Measurements from ENCODE around the gene GPATCH1.
"Not testable (repeated sequence)": the region's sequence is repeated elsewhere in the genome, so short reads cannot be mapped to it uniquely, and the experiment has no call there.

The GPATCH1 gene, protein sequence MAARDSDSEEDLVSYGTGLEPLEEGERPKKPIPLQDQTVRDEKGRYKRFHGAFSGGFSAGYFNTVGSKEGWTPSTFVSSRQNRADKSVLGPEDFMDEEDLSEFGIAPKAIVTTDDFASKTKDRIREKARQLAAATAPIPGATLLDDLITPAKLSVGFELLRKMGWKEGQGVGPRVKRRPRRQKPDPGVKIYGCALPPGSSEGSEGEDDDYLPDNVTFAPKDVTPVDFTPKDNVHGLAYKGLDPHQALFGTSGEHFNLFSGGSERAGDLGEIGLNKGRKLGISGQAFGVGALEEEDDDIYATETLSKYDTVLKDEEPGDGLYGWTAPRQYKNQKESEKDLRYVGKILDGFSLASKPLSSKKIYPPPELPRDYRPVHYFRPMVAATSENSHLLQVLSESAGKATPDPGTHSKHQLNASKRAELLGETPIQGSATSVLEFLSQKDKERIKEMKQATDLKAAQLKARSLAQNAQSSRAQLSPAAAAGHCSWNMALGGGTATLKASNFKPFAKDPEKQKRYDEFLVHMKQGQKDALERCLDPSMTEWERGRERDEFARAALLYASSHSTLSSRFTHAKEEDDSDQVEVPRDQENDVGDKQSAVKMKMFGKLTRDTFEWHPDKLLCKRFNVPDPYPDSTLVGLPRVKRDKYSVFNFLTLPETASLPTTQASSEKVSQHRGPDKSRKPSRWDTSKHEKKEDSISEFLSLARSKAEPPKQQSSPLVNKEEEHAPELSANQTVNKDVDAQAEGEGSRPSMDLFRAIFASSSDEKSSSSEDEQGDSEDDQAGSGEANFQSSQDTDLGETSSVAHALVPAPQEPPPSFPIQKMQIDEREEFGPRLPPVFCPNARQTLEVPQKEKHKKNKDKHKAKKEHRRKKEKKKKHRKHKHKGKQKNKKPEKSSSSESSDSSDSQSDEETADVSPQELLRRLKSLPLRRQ

DNA sequence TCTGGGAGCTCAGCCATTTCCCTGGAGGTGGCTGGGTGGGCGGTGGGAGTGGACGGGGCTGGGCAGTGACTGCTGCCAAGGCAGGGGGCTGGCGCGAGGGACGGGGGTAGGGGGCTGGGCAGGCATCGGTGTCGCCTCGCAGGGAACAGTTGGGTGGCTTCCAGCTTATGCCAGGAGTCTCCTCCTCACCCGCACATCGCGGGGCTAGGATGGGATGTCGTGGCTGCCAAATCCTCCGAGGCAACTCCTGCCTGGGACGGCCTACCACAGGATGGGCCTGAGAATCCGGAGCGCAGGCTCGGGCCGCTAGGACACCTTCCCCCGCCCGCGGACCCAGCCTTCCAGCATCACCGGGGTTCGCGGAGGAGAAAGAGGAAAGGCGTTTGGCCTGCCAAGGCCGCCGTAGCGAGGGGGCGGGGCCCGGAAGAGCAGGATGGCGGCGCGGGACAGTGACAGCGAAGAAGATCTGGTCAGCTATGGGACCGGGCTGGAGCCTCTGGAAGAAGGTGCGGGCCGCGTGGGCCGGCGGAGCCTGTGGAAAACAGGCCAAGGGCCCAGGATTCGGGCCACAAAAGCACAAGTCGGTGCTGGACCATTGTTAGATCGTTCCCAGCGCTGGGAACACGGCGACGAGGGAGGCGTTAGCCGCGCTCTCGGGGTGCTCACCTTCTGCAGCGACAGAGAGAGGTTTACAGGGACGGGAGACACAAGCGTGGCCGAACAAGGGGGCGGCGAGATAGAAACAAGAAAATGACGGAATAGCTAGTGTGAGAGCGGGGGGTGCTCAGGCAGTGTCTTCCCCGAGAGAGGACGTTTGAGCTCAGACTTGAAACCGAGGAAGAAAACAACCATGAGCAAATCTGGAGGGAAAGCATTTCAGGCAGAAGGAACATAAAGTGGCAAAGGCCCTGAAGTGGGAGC is at the start of gene GPATCH1:
Gene GPATCH1, plus strand, starts transcription at position 421 of the 921 bp plus-strand sequence. Its CDS starts 13 bp downstream, at position 434.
- intact Hi-C loops (cut with DNase I): loop anchor here (5.0 kb wide), 1 partner anchor 109 kb away; the partner anchor contains the start of genes CEP89 and FAAP24
- peak; percentile 87 to 99 (median 92) for DNase-seq

DNA sequence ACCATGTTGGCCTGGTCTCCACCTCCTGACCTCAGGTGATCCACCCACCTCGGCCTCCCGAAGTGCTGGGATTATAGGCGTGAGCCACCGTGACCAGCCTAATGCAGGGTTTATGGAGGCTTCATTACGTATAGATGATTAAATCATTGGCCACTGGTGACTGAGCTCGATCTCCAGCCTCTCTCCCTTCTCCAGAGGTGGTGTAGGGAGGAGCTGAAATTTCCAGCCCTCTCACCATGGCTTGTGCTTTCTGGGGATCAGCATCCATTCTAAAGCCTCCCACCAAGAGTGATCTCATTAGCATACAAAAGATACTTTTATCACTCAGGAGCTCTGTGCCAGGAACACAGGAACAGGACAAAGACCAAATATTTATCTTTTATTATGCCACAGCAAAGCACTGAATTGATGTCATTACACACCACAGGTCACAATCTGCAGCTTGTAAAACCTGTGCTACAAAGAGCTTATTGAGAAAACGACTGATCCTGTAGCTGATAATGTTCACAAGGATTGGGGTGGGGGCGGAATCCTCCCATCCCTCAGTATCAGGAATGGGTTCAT is 48.7 kb upstream of the GPATCH1 start:
- peak in 1 of 10 donors; percentile 2 for DNase-seq
- intact Hi-C loops (cut with DNase I): no loop called here

GRCh38 chr19:33035461-33035860 is 45.5 kb upstream of the GPATCH1 start:
- DNase-seq: peak in 1 of 10 donors; percentile 2
- intact Hi-C loops (cut with DNase I): no loop called here

- DNase-seq; intact Hi-C loops (cut with DNase I): not testable (repeated sequence)
Measured at GRCh38 chr19:33036370-33037167, 44.4 kb upstream of the GPATCH1 start.

DNA sequence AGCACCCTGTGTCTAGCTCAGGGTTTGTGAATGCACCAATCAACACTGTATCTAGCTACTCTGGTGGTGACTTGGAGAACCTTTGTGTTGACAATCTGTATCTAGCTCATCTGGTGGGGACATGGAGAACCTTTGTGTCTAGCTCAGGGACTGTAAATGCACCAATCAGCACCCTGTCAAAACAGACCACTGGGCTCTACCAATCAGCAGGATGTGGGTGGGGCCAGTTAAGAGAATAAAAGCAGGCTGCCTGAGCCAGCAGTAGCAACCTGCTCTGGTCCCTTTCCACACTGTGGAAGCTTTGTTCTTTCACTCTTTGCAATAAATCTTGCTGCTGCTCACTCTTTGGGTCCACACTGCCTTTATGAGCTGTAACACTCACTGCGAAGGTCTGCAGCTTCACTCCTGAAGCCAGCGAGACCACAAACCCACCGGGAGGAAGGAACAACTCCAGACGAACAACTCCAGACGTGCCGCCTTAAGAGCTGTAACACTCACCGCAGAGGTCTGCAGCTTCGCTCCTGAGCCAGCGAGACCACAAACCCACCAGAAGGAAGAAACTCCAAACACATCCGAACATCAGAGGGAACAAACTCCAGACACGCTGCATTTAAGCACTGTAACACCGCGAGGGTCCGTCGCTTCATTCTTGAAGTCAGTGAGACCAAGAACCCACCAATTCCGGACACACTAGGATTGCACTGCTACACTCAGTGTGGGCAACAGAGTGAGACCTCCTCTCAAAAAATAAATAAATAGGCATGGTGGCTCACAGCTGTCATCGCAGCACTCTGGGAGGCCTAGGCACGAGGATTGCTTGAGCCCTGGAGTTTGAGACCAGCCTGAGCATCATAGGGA is 43.6 kb upstream of the GPATCH1 start:
- intact Hi-C loops (cut with DNase I): not testable (repeated sequence)
- DNase-seq: peak in 1 of 10 donors; percentile 4

DNA sequence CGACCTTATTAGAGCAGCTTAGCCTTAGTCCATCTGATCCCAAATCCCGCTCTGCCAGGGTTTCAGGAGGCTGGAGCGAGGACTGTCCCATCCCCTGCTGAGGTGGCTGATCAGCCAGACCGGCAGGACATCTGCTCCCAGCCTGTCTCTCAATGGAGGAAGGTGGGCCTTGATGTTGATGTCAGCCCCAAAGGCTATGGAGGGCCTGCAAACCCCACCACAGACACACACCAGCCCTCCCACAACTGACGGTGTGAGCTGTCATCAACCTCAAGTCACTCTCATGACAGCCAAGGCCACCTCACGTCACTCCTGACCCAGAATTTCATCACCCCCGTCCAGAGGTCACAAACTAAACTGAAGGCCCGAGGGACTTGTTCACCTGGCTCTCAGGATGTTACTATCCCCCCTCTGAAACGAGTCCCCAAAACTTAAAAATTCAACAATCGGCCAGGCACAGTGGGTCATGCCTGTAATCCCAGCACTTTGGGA is 41.8 kb upstream of the GPATCH1 start:
- DNase-seq: peak in 2 of 10 donors; percentile 8 to 11
- intact Hi-C loops (cut with DNase I): no loop called here

DNA sequence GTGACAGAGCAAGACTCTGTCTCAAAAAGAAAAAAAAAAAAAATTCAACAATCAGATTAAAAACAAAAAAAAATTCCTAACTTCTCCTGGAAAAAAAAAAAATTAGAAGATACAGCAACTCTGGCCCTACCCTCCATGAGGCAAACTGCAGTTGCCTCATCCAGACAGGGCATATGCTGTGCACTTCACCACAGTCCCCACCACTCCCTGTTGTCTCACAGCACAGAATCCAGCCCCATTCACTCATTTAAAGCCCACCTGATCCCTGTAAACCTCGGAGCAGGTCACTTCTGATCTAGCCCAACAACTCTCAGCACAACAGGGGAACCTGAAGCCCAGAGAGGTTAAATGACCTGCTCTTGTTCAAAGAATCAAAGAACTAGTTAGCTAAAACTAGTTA is 41.2 kb upstream of the GPATCH1 start:
- intact Hi-C loops (cut with DNase I): no loop called here
- DNase-seq: peak in 2 of 10 donors; percentile 3 to 49

DNA sequence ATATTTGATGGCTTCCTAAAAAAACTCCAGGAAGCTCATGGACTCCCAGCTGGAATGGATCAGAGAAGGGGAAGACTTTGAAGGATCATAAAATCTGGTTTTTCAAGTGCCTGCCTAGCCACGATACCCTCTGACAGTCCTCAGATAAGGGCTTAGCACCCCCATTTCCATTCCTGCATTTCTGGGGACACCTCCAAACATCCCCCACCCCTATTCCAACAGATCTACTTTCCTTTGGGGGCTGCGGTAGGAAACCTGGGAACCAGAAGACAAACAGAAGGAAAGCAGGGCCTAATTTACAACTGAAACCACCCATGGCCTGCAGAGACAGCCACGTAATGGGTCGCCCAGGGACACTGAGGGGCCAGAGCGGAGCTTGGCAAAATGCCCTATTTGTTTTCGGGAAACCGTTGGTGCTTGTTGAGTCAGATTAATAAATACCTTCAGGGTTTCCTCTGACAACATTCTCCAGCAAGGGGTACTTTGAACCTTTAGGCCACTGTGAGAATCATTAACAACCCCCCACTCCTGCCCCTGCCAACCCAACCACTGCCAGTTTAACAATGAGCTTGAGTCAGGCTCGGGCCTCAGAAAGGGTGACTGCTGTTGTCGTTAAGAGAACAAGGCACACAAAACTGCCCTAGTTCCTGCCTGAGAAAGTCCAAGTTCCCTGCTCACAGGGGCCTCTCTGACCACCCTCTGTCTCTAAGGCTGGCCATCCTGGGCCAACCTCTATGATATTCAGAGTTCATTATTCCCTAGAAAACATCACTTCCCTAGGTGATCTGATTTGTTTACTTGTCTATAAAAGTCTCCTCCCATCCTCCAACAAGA is 39.8 kb upstream of the GPATCH1 start:
- intact Hi-C loops (cut with DNase I): no loop called here
- peak in 7 of 10 donors; percentile 17 to 84 (median 46) for DNase-seq

DNA sequence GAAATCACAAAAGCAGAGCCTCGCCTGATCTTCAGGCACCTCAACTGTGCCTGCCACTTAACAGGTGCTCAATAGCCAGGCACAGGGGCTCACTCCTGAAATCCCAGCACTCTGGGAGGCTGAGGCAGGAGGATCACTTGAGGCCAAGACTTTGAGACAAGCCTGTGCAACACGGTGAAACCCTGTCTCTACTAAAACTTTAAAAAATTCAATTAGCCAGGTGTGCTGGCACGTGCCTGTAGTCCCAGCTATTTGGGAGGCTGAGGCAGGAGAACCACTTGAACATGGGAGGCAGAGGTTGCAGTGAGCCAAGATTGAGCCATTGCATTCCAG is 39.2 kb upstream of the GPATCH1 start:
- DNase-seq: peak in 2 of 10 donors; percentile 27 to 64
- intact Hi-C loops (cut with DNase I): not testable (repeated sequence)

DNA sequence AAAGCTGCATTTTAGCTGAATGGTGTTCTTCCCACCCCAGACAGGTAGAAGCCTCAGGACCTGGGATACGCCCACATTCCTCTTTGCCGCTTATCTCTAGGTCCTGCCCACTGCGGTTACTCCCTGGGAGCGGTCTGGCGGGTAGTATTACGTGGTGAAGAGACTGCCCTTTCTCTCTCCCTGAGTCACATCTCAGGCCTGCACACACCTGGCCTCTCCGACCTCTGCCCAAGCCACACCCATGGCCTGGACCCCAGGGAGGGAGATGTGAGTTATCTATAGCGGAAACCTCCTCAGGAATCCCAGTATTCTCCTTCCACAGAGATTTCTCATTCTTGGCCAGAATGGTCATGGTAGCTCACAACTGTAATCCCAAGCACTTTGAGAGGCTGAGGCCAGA is 33.6 kb upstream of the GPATCH1 start:
- intact Hi-C loops (cut with DNase I): no loop called here
- DNase-seq: peak in 2 of 10 donors; percentile 21 to 24

GRCh38 chr19:33048806-33049676 is 31.9 kb upstream of the GPATCH1 start:
- intact Hi-C loops (cut with DNase I): no loop called here
- peak in 3 of 10 donors; percentile 6 to 49 (median 24) for DNase-seq

DNA sequence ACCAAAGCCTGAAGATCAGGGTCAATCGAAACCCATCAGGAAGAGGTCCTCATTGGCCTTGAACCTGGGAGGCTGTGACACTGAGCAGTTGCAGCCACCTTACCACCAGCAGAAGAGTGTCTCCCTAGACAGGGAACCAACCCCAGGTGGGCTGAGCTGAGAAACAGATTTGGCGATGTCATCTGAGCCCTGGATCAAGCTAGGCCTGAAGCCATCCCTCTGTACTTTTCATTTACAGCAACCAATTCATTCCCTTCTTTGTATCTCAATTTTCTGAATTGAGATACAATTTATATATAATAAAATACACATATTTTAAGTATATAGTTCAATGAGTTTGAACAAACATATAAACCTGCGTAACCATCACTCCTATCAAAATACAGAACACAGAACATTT is 30.9 kb upstream of the GPATCH1 start:
- DNase-seq: peak in 2 of 10 donors; percentile 5 to 22
- intact Hi-C loops (cut with DNase I): no loop called here

- DNase-seq: peak in 1 of 10 donors; percentile 49
- intact Hi-C loops (cut with DNase I): no loop called here
Measured at GRCh38 chr19:33052352-33052972, 28.5 kb upstream of the GPATCH1 start.

- DNase-seq: no peak
- intact Hi-C loops (cut with DNase I): no loop called here
Measured at GRCh38 chr19:33054623-33055022, 26.4 kb upstream of the GPATCH1 start.

DNA sequence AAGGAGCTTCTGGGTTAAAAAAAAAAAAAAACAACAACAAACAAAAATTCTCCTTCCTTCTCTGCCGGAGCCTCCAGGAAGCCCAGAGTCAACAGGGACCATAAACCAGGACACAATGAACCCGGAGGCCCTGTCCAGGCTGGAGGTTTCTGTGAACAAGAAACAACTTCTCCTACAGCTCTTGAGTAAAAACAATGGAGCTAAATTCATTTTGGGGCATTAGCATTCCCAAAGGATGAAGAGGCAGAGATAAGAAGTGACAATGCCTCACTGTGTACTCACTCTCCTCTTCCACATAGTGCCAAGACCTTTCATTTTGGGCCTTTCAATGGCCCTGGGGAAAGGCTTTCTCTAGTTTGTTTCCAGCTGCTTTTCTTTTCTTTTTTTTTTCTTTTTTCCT is 25.3 kb upstream of the GPATCH1 start:
- no peak for DNase-seq
- intact Hi-C loops (cut with DNase I): no loop called here

- no peak for DNase-seq
- intact Hi-C loops (cut with DNase I): no loop called here
Measured at GRCh38 chr19:33060586-33060985, 20.4 kb upstream of the GPATCH1 start.
